Measurements from ENCODE around the gene MGAT4C.
"Not testable (repeated sequence)": the region's sequence is repeated elsewhere in the genome, so short reads cannot be mapped to it uniquely, and the experiment has no call there.

MGAT4C gene

DNA sequence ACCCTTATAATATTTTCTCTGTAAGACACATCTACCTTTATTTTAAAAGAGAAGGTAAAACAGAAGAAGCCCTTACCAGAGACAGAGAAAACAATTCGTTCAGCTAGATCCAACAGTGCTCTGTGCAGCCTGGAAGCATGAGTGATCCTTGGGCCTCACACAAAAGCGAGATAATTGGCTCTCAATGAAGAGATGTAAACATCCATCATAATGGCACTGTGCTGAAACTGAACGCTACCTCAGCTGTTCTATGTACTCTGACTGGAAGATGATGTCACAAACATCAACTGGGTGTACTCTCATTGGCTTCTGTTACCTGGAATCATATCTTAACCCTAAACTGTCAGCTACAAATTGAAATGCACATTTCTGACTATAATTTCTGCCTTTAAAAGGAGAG is at the start of gene MGAT4C:
Gene MGAT4C, minus strand, starts transcription at position 229 of the 400 bp plus-strand sequence.
- DNase-seq: peak; percentile 76

DNA sequence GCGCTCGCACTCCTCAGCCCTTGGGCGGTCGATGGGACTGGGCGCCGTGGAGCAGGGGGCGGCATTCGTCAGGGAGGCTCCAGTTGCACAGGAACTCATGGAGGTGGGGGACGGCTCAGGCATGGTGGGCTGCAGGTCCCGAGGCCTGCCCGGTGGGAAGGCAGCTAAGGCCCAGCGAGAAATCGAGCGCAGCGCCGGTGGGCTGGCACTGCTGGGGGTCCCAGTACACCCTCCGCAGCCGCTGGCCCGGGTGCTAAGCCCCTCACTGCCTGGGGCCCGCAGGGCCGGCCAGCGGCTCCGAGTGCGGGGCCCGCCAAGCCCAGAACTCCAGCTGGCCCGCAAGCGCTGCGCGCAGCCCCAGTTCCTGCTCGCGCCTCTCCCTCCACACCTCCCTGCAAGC is 40.2 kb upstream of the MGAT4C start:
- not testable (repeated sequence) for DNase-seq

DNA sequence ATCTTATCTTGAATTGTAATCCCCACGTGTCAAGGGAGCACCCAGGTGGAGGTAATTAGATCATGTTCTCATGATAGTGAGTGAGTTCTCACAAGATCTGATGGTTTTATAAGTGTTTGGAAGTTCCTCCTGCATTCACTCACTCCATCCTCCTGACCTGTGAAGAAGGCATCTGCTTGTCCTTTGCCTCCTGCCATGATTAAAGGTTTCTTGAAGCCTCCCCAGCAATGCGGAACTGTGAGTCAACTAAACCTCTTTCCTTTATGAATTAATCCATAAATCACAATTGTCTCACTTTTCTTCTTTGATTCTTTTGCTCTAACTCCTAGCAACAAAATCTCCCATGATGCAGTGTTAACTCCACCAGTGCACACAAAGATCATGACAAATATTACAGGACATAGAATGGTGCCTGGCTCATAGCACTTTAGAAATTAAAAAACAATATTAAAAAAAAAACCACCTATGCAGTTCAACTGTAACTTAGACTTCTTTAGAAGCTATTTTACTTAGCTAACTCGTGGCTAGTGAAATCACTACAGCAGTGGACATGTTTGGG is 37.6 kb upstream of the MGAT4C start:
- DNase-seq: no peak

DNA sequence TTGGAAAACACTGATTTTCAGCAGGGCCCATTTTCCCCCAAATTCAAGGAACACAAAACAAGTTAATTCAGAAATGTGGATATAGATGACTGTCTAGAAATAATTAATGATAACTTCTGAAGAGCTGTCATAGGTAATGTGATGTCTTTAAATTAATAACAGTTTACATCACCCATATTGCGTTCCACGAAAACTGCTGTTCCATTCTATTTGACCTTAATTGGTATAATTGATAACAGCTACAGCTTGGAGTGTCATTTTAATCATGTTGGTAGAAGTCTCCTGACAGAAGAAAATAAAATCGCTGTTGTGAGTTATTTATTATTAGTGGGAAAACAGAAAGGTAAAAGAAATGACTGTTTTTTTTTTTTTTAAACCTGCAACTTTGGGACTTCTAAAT is 36.3 kb upstream of the MGAT4C start:
- no peak for DNase-seq

DNA sequence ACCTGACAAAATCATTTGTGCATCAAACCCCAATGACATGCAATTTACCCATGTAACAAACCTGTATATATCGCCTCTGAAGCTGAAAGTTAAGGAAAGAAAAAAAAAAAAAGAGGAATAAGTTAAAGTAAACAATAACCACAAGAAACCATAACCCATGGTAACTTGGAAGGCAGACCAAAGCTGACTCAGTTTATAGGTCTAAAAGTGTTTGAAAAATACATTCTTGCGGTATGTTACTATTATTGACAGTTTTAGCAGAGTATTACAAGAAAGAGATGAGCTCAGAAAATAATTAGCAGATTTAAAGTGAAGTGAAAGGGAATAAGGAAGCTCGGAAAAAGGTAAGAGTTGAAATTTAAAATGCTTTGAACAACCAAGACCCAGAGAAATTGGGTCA is 34.4 kb upstream of the MGAT4C start:
- DNase-seq: no peak

DNA sequence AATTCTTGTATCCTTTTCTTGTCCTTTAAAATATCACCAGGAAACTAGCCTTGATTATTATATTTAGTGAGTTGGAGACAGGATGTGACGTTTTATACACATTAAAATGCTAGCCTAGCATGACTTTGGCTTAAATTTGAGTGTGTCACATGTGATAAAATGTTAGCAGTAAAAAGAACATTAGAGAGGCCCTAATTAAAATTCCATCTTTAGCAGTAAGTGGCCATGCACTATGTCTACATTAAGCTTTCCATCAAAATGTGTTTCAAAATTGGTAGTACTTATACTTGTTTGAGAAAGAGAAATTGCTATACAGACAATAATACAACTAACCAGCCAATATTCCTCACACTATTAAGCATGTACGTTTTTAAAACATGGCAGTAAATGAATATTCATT is 29.9 kb upstream of the MGAT4C start:
- no peak for DNase-seq

DNA sequence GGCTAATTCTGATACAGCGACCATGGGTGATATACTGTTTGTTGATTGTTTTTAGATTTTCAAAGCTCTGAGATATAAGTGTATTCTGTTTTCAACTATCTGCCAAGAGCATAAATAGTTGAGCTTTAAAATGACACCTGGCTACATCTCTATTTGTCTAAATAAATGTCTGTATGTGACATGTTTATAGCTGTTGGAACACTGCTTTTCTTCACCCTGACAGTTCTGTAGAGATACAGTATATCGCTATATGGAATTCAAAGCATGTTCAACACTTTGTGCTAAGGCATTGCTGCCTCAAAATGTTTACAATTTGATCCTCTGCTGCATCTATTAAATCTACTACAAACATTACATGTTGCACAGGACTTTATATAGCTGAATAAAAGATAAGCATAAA is 27.4 kb upstream of the MGAT4C start:
- no peak for DNase-seq

DNA sequence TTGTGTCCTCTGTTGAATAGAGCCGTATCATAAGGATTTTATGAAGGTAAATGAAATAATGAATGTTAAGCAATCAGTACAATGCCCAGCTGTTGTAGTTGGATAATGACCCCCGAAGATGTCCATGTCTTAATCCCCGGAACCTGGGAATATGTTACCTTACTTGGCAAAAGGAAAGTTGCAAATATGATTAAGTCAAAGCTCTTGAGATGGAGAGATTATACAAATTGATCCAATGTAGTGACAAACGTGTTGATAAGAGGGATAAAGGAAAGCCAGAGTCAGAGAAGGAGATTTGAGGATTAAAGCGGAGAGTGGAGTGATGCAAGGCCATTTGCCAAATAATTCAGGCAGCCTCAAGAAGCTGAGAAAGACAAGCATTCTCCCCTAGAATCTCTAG is 19.2 kb upstream of the MGAT4C start:
- DNase-seq: no peak

DNA sequence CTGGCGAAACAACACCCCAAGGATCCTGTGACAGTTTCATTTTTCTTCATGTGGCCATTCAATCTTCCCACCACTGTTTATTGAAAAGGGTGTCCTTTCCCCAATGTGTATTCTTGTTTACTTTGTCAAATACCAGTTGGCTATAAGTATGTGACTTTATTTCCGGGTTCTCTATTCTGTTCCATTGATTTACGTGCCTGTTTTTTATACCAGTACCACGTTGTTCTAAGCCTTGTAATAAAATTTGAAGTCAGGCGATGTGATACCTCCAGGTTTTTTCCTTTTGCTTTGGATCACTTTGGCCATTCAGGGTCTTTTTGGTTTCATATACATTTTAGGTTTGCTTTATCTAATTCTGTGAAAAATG is 9.1 kb upstream of the MGAT4C start:
- DNase-seq: no peak

DNA sequence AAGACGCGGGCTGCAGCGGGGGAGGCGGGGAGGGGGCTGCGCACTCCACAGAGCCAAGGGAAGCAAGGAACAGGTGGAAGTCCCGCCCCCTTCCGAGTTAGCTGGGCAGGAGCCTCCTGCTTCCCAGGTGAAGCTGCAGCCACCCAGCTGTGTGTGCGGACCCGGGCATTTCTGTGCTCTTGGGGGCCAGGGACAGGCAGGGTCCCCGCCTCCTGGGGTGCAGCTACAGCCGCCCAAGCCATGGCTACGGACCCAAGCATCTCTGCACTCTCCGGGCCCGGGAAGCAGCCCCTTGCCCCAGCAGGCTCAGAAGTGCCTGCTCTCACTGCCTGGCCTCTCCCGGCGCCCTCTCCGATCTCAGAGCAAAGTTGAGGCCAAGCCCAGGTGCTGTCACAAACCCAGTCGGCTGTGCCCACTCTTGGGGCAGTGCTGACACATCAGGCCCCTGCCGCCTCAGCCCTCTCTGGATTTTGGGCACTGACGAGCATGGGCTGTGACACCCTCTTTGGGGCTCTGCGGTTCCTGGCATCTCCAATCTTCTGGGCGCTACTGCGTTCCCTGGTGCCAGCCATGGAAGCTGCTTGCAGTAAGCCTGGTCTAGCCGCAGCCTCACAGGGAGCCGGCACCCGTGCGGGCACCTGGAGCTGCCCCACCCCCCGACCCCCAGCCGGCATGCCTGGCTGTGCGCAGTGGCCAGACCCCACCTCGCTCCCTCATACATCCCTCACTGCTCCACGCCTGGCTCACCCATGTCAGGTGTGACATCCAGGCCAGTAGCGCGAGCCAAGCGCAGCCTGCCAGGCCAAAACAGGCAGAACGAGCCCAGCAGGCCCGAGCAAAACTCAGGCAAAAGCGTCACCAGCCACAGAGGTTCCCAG is 8.5 kb upstream of the MGAT4C start:
- peak; percentile 3 for DNase-seq

DNA sequence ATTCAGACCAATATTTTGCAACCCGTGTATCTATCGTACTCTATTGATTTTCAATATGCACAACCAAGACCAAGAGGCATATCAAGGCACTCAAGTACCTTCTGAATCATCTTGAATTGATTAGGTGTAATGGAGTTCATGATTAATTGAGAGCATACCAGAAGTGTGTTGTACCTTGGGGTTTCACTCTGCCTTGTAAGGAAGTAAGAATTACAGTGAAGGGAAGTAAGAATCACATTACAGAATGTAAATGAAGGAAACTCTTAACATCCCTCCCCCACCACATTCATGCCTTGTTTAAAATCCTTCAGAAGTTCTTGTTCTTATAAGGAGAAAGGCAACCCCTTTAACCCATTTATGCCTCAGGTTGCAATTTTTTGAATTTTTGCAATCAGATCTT is 5.4 kb upstream of the MGAT4C start:
- DNase-seq: no peak

DNA sequence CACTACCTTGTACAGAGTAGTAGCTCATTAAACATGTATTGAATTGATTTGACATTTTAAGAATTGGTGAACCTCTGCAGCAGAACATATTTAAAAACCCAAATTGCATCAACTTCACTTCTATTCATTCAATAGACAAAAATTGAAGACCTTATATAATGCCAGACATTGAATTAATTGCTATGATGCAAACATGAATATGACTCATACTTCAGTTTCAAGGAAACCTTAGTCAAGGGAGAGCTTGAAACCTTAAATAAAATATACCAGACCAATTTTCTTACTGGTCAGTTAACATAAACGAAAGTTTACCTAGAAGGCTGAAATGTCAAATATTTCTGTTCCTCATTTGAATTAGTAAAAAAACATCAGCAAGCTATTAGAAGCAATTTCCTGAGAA is 5.0 kb upstream of the MGAT4C start:
- DNase-seq: no peak

DNA sequence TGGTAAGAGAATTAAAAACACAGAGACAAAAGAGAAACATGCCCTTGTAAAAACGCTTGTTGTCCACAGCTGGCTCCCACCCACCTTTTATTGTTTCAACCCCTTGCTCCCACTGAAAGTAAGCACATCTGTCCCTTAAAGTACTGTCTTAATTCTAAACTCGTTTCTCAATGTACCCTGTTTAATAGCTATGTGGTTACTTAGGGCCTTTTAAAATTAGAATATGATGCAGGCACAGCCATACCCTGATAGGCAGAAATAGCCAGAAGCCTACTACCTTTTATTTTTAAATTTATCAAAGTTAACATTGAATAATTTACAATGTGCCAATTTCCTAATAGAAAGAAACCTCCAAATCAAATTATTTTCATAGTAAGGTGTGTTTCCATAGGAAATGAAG is 4.0 kb upstream of the MGAT4C start:
- no peak for DNase-seq

DNA sequence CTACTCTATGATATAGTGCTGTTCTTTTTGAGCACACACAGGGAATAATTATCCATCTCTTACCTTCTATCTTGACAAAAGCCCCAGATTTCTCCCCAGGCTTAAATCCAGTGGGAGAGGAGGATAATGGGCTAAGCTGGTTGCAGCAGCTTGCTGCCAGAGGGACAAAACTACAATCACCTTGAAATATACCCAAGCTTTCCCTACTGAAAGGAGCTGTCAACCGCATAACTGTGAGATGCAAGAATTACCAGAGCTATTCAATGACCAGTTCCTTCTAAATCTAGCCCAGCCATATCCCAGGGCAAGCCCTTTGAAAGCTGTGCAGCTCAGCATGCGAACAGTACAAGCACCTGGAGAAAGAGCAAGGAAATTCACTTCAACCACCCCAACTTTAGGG is 943 bp upstream of the MGAT4C start:
- no peak for DNase-seq

DNA sequence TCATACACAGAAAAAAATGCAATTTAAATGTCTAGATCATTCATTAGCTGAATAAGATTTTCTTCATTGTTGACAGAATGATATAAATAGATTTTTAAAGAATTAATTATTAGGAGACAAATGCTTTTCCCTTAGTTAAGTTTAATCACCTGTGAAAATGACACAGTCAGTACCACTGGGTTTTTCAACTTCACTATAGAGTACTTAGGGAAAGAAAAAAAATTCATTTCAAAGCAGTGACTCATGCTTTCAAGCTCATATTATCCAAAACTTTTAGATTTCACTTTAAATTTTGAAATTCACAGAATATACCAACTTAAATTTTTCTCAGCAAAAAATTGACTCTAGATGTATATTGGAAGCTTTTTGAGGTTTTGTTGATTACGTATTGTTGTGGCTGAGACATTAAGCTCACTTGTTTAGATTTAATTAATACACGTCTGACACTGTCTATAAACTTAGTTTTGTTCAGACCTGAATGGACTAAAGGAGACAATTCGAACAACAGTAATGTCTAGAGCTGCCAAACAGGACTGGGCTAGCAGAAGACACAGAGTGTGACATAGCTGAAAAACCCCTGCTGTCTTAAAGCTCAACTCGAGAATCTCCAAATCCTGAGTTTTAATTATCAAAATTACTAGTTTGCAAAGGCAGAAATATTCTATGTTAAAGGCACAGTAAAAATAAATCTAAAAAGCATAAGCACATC is 1.6 kb downstream of the MGAT4C start:
- no peak for DNase-seq

DNA sequence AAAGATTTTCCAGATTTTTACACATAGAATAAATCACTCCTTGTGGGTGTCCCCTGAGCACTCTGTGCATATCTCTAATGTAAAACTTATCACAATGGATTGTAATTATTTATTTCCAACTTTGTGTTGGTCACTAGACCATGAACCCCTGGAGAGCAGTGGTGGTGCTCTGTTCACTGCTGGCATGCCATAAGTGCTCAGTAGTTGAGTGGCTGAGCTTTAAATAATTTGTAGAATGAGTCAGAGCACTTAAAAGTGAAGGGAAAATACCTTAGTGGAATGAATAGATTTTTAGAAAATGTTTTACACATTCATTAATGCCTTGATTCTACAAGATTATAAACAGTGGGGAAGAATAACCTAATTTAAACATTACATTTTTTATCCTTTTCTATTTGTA is 6.3 kb downstream of the MGAT4C start:
- no peak for DNase-seq

DNA sequence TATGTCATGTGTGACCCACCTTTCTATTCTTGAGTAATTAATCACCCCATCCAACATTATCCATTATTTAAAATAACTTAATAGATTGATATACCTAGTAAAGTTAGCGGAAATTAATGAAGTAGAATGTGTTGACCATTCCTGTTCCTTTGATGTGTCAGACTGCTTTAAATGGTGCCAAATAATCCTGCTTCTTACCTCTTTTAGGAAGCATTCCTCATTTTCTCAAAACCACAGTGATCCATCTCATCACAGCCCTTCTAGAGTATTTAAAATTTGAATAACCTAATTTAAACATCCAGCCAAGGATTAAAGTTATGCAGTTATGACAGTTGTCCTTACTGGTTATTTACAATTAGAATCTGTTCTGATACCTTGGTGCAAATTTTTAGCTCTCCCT is 6.9 kb downstream of the MGAT4C start:
- DNase-seq: no peak

DNA sequence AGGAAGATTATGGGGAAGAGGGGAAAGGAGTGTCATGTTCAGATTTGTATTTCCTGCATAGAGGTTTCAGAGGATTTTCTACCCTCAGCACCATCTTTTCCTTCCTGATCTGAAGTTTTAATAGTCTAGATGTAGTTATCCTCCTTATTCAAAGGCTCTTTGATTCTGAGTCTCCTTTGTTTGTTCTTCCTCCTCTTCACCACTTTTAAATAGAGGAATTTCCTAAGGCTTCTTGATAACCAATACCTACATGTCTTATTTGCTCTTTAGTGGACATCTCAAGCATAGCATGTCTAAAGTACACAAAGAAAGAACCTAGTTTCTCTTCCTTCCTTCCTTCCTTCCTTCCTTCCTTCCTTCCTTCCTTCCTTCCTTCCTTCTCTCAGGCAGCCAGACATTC is 8.3 kb downstream of the MGAT4C start:
- no peak for DNase-seq

DNA sequence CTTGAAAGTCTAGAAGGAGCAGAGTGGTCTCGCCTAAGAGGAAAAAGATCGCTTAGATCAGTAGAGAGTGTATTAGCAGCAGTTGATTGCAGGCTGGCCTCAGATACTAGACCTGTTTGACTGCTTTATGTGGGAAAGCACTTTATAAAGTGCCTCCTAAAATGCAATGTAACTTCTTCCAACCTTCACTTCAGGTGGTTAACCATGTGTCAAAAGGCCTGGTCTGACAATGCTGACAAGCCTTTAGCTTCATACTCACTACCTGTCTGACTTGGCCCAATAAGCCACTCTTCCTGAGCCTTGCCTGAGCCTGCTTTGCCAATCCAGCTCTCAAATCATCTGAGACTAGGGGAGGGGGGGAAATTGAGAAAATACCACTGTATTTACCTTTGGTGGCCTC is 14.6 kb downstream of the MGAT4C start:
- no peak for DNase-seq

DNA sequence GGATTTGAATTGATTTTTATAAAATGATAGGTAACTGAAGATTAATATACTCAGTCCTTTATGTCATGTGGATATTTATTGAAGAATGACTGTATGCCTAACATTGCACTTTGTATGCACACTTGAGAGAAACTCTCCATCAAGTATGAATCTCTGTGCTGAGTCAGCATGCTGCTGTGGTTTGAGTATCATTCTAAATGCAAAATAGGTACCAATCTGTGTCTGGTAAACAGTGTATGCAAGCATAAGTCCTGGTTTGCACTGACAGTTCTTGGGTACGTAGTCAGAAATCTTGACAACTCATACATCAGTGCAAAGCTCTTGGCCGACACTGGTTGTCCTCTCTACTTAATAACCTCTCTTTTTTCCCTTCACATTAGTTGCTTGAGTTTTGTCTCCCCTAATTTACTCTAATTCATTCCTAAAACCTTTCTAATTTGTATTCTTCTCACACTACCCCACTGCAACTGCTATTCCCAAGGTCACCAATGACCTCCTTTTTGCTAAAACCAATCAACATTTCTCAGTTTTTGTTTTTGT is 21.8 kb downstream of the MGAT4C start:
- no peak for DNase-seq

DNA sequence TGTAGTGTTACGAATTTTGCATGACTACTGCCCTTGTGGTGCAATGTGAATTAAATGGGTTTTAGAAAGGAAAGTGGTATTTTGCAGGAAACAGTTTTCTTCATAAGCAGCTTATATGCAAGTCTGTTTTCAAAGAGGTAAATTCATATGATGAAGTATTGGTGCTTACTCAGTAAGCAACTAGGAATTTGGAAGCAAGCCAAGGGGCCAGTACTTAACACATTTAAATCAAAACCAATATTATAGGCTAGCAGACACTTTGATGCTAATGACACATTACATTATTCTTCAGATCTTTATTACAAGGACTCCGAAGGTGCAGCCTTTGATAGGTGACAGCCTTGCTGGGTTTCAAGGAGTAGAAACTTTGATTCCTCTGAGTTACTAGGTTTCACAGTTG is 23.1 kb downstream of the MGAT4C start:
- DNase-seq: no peak

DNA sequence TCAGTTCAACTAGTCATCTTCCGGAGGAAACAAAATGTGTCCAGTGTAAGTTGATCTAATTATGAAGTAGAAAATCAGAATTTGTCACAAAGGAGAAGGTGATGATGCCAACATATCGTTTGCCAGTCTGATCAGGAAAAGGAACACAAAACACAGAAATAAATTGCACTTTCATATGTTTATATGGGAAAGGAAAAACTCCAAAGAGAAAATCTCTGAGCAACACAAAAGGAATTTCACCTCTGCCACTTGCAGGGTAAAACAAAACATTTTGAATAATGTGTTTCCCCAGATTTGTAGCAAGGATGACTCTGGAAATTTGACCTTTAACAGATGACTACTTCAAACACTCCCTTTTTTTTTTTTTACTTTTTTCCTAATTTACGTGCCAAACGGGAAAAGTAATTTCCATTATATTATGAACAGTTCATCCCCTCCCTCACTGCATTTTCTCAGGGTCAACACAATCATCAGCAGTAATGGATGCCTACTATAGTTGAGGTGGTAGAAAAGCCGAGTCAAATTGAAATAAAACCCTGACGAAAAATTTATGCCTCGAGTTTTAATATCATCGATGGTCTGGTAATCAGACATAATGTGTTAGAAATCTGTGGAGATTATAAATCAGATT is 25.6 kb downstream of the MGAT4C start:
- DNase-seq: no peak

DNA sequence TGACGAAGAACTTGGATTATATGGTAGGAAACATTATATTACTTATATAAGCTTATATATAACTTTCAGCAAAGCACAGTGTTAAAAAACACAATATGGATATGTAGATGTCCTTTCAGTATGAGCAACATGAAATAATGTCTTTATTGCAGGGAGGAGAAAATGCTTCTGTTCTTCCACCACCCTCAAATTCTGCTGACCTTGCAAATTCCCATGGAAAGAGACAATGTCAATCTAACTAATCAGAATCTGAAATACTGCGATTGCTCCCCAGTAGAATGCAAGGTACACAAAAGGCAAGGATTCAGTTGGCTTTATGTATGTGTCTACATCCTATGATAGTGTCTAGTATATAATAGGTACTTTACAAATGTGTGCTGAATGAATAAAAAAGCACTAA is 26.4 kb downstream of the MGAT4C start:
- DNase-seq: no peak

DNA sequence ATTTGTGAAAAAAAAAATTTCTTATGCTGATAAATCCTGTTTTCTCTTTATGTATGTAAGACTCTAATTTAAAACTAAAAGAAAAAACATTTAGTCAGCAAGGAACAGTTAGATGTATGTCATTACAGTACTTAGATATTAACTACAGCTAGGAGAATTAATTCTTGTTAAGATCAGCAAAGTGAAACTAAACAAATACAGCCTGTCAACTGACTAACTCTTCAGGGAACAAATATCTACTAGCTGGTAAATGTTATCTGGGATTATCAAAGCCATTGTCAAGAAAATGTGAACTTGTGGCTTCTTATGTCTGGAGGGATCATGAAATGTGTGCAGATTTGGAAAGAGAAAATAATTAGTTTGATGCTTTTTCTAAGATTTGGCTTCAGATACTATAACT is 27.5 kb downstream of the MGAT4C start:
- no peak for DNase-seq

Measured in NCI-H2107 (cell line).